Fibroblast of lung (primary cell): ENCODE measurements around the gene DAND5. TPM values are rescaled to one million over a fixed set of nuclear protein-coding genes. Genes with fewer than 3 reads are reported as not detected.
A peak's percentile ranks its signal among the peaks of the same experiment; 100 is the strongest.

ENCODE experiments used
- DNase-seq, 2 donors: peaks; one replicate each; pipeline versions ENCODE4 v3.0.0 to v3.0.0-alpha.2; 2010; ENCODE audit warnings: low read depth in 2 of 2
- H2AFZ ChIP-seq: 2 replicates; pipeline ENCODE4 v1.5.1; 2012; ENCODE audit warnings: low read length, control low read depth, inconsistent platforms
- H3K27ac ChIP-seq: 2 replicates; pipeline ENCODE4 v1.5.1; 2011; ENCODE audit warnings: low read length, control low read depth; ENCODE audit not compliant: insufficient read depth
- H3K27me3 ChIP-seq: 2 replicates; pipeline ENCODE4 v1.5.1; 2011; ENCODE audit warnings: mild to moderate bottlenecking, low read length; ENCODE audit not compliant: control insufficient read depth, insufficient read depth
- H3K36me3 ChIP-seq: 2 replicates; pipeline ENCODE4 v1.5.1; 2011; ENCODE audit warnings: low read length; ENCODE audit not compliant: control insufficient read depth, insufficient read depth
- H3K4me1 ChIP-seq: 2 replicates; pipeline ENCODE4 v1.5.1; 2011; ENCODE audit warnings: low read length; ENCODE audit not compliant: control insufficient read depth, insufficient read depth; ENCODE audit errors: extremely low read depth
- H3K4me2 ChIP-seq: 2 replicates; pipeline ENCODE4 v1.5.1; 2011; ENCODE audit warnings: low read length, control low read depth; ENCODE audit not compliant: insufficient read depth; ENCODE audit errors: extremely low read depth
- H3K4me3 ChIP-seq, 4 experiments: fragments of 200-600 bp in 1 of 4; sonication (generic) in 1 of 4; replicated peaks in 1 of 4; 2 replicates each; pipeline ENCODE4 v1.5.1; 2011 to 2016; ENCODE audit warnings: low read length in 4 of 4, low read depth in 3 of 4, mild to moderate bottlenecking in 3 of 4, control low read depth in 2 of 4, inconsistent platforms in 1 of 4, mixed read lengths in 1 of 4; ENCODE audit not compliant: insufficient read depth in 1 of 4; ENCODE audit errors: control extremely low read depth in 1 of 4
- H3K79me2 ChIP-seq: 2 replicates; pipeline ENCODE4 v1.5.1; 2012; ENCODE audit warnings: mild to moderate bottlenecking, low read length, inconsistent platforms; ENCODE audit not compliant: control insufficient read depth, insufficient read depth
- H3K9ac ChIP-seq: 2 replicates; pipeline ENCODE4 v1.5.1; 2011; ENCODE audit warnings: mild to moderate bottlenecking, low read length, control low read depth; ENCODE audit not compliant: insufficient read depth
- H3K9me3 ChIP-seq: 2 replicates; pipeline ENCODE4 v1.5.1; 2012; ENCODE audit warnings: low read depth, low read length; ENCODE audit not compliant: control insufficient read depth, insufficient read depth
- H4K20me1 ChIP-seq: 2 replicates; pipeline ENCODE4 v1.5.1; 2011; ENCODE audit warnings: low read length; ENCODE audit not compliant: control insufficient read depth, insufficient read depth; ENCODE audit errors: extremely low read depth
- CTCF ChIP-seq, 2 donors: IDR thresholded peaks in 1 of 2; conservative IDR thresholded peaks in 1 of 2; 1 replicate in 1 of 2; 2 replicates in 1 of 2; pipeline ENCODE4 v1.5.1; 2011 to 2012; ENCODE audit warnings: low read length in 2 of 2, control low read depth in 1 of 2, inconsistent platforms in 1 of 2, low read depth in 1 of 2, mild to moderate bottlenecking in 1 of 2
- EZH2 ChIP-seq: IDR thresholded peaks from 2 replicates; pipeline ENCODE4 v1.5.1; 2012; ENCODE audit warnings: low read length, control low read depth, mild to moderate bottlenecking; ENCODE audit errors: missing control alignments
- polyA plus RNA-seq, 2 donors: library from polyadenylated mRNA; depleted of rRNA in 1 of 2; stranded (reverse) in 1 of 2; unstranded in 1 of 2; fragments of >200 nt; gene quantifications; 2 replicates each; pipeline ENCODE4 v1.2.1, GENCODE V29; 2011 to 2012; ENCODE audit warnings: missing spikeins in 1 of 2
- total RNA-seq: library from RNA; depleted of rRNA; stranded (reverse); fragments of >200 nt; gene quantifications from 2 replicates; pipeline ENCODE4 v1.2.1, GENCODE V29; 2014

Gene DAND5
- total and polyA plus RNA-seq, 2 donors (not counting 1 experiment from before 2014, with no cell fraction given): 0.03 TPM; not detected in 1

- H3K4me1 ChIP-seq: peaks cover 26% of the 10 kb centered on the region
- no peaks in the 10 kb centered on the region for H4K20me1 ChIP-seq
- H3K27me3 ChIP-seq: no peaks in the 10 kb centered on the region
- H3K4me2 ChIP-seq: peak overlapping the region; percentile 100
- H3K4me3 ChIP-seq: peak overlapping the region in 2 of 4 experiments; percentile 60 to 63
- TF ChIP-seq EZH2 (no peak), CTCF (conservative IDR thresholded peaks at IDR 0.05 in 1 of 2, IDR thresholded peaks at IDR 0.05 in 1 of 2; ENCODE audit: low read depth in 1 of 2, low read length in 2 of 2) (no peak)
- DNase-seq: no peak
- H3K27ac ChIP-seq: peak overlapping the region; percentile 99
- peaks cover 7% of the 10 kb centered on the region for H3K36me3 ChIP-seq
- no peaks in the 10 kb centered on the region for H3K9me3 ChIP-seq
- H3K9ac ChIP-seq: no peak overlapping the region
- H3K79me2 ChIP-seq: peaks cover 94% of the 10 kb centered on the region
- H2AFZ ChIP-seq: no peak overlapping the region
Observed at GRCh38 chr19:13014921-13015280, 45.5 kb downstream of the DAND5 start.

DNA sequence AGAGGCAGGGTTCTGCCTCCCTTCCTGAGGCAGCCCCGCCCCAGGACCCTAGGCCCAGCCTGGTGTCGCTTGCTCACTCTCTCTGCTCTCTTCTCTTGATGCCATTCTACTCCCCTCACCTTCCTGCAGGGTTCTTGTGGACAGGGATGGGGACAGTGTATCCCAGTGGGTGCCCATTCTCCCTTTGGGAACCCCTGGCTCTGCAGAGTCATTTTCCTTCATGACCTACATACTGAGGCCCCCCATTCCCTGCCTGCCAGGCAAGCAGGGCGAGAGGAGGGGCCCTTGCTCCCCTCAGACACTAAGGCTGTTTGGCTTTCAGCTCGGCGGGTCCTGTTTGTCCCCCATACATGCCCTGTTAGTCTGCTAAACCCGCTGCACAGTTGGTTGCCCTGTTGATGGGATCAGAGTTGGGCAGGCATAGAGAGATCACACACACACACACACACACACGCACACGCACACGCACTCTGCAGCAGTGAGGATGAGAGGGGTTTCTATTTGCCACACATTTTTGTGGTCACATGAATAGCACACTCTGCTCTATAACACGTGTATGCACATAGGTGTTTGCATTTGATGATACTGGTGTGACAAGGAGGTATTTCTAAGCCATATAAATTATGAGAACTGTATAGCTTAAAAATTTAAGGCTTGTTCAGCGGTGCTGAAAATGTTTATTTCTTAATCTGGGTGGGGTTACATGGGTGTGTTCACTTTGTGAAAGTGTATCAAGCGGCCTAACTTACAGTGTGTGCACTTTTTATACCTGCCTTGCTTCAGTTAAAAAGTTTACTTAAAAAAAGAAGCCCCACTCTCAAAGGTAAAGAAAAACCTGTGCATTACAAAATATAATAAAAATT is 46.2 kb downstream of the DAND5 start:
- DNase-seq: peak; percentile 55 to 83
- H3K9me3 ChIP-seq: no peaks in the 10 kb centered on the region
- H2AFZ ChIP-seq: no peak overlapping the region
- no peak for TF ChIP-seq CTCF (conservative IDR thresholded peaks at IDR 0.05 in 1 of 2, IDR thresholded peaks at IDR 0.05 in 1 of 2; ENCODE audit: low read depth in 1 of 2, low read length in 2 of 2)
- TF ChIP-seq EZH2: no peak
- H3K4me2 ChIP-seq: peak overlapping the region; percentile 79
- H4K20me1 ChIP-seq: no peaks in the 10 kb centered on the region
- peak overlapping the region; percentile 24 for H3K9ac ChIP-seq
- peaks cover 26% of the 10 kb centered on the region for H3K4me1 ChIP-seq
- peak overlapping the region in 1 of 4 experiments; percentile 53 for H3K4me3 ChIP-seq
- H3K79me2 ChIP-seq: peaks cover 96% of the 10 kb centered on the region
- no peaks in the 10 kb centered on the region for H3K27me3 ChIP-seq
- H3K36me3 ChIP-seq: peaks cover 4% of the 10 kb centered on the region
- peak overlapping the region; percentile 86 for H3K27ac ChIP-seq

GRCh38 chr19:13016245-13016627 is 46.9 kb downstream of the DAND5 start:
- peak overlapping the region; percentile 86 for H3K27ac ChIP-seq
- peak overlapping the region in 2 of 4 experiments; percentile 37 to 53 for H3K4me3 ChIP-seq

More at GRCh38 chr19:13016245-13016627, 46.9 kb downstream of the DAND5 start:
- TF ChIP-seq CTCF (conservative IDR thresholded peaks at IDR 0.05 in 1 of 2, IDR thresholded peaks at IDR 0.05 in 1 of 2; ENCODE audit: low read depth in 1 of 2, low read length in 2 of 2) (no peak), EZH2 (no peak)
- no peak overlapping the region for H3K9ac ChIP-seq
- peaks cover 32% of the 10 kb centered on the region for H3K4me1 ChIP-seq
- H4K20me1 ChIP-seq: no peaks in the 10 kb centered on the region
- H3K9me3 ChIP-seq: no peaks in the 10 kb centered on the region
- no peaks in the 10 kb centered on the region for H3K27me3 ChIP-seq
- H2AFZ ChIP-seq: no peak overlapping the region
- H3K36me3 ChIP-seq: peaks cover 4% of the 10 kb centered on the region
- peak overlapping the region; percentile 98 for H3K4me2 ChIP-seq
- H3K79me2 ChIP-seq: peaks cover 96% of the 10 kb centered on the region
- no peak for DNase-seq
